ENCODE results near the gene GNA15. TPM values are rescaled to one million over a fixed set of nuclear protein-coding genes. Genes with fewer than 3 reads are reported as not detected.

Gene GNA15
- total and polyA plus RNA-seq, 2 experiments from 2014 or later, result 0.29 to 1.5 TPM

DNA sequence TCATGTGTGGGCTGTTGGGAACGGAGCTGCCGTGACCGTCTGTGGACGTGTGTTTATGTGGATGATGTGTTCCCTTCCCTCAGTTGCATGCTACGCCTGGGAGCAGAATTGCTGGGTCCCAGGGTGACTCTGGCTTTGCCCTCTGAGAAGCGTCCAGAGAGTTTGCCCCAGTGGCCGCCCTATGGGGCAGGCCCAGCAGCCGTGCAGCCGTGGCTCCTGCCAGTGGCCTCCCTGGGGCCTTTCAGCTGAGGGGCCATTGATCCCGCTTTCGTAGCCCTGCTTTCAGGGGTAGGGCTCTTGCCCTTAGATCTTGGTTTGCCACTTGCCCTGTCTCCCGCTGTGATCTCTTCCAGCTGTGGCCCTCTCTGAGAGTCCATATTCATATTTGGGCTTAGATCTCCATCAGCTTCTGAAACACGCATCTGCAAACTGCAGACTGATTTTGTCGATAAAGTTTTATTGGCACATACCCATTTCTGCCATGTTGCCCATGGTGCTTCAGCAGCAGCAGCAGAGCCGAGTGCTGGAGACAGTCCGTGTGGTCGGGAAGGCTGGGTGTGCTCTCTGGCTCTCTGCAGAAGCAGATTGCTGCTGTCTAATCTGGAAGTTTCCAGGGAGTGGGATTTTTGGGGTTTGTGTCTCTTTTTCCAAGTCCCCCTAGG, 24.1 kb upstream of the GNA15 start:
- WGBS (ENCODE audit: low lambda C conversion rate, missing lambda C conversion rate), result 96% methylated on average over 17 of the region's 17 CpGs
- H3K79me2 ChIP-seq, result peaks cover 80% of the 10 kb centered on the region

DNA sequence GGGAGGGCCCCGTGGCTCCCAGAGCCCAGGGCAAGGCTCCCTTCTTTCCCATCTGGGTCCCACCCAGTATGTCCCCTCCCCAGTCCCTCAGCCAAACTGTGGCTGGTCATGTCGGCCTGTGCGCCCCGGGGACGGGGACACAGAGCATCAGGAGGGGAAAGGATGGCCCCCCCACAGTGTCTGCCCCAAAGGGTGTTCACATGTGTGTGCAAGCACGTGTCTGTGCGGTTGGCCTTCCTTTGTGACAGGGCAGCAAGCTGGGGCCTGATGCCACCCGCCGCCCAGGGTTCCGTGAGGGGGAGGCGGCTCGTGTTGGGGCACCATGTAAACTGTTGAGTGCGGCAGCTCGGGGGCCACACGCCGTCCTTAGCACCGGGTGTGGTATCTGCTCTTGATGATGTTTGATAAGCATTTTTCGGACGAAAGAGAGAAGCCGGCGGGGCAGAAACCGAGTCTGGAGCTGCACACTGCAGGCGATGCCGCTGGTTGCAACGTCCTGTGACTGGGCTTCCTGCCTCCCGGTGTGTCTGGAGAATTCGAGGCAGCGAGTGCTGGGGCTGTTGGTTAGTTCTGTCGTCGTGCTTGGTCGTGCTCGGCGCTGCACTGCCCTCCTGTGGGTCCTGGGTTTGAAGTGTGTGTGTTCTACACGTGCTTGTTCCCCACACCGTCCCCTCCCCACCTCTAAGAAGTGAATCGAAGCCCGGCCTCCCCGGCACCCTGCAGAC, 23.3 kb upstream of the GNA15 start:
- Histone ChIP-seq H3K27ac (no peak overlapping the region), H3K9me2 (replicated peaks; ENCODE audit: insufficient read depth) (no peaks in the 10 kb centered on the region), H4K20me1 (ENCODE audit: insufficient read depth, poor library complexity, severe bottlenecking) (peaks cover 66% of the 10 kb centered on the region), H3K27me3 (no peaks in the 10 kb centered on the region), H3K4me3 (no peak overlapping the region), H3K9me3 (ENCODE audit: low read depth) (no peaks in the 10 kb centered on the region), H3K36me3 (replicated peaks; ENCODE audit: insufficient read depth, low read depth) (no peaks in the 10 kb centered on the region), H3K4me2 (no peak overlapping the region), H2AFZ (no peak overlapping the region), H3K4me1 (ENCODE audit: insufficient read depth) (peaks cover 9% of the 10 kb centered on the region), H3K79me2 (peaks cover 72% of the 10 kb centered on the region)
- no peak for DNase-seq (ENCODE audit: low spot score)
- TF ChIP-seq EZH2 (IDR thresholded peaks at IDR 0.05; ENCODE audit: borderline replicate concordance) (no peak), EZH2phosphoT487 (IDR thresholded peaks at IDR 0.05; ENCODE audit: low read depth, severe bottlenecking, unreplicated experiment) (no peak)
- TF ChIP-seq, protein P1, sequence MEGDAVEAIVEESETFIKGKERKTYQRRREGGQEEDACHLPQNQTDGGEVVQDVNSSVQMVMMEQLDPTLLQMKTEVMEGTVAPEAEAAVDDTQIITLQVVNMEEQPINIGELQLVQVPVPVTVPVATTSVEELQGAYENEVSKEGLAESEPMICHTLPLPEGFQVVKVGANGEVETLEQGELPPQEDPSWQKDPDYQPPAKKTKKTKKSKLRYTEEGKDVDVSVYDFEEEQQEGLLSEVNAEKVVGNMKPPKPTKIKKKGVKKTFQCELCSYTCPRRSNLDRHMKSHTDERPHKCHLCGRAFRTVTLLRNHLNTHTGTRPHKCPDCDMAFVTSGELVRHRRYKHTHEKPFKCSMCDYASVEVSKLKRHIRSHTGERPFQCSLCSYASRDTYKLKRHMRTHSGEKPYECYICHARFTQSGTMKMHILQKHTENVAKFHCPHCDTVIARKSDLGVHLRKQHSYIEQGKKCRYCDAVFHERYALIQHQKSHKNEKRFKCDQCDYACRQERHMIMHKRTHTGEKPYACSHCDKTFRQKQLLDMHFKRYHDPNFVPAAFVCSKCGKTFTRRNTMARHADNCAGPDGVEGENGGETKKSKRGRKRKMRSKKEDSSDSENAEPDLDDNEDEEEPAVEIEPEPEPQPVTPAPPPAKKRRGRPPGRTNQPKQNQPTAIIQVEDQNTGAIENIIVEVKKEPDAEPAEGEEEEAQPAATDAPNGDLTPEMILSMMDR (IDR thresholded peaks at IDR 0.05; ENCODE audit: poor library complexity), result no peak
- 88% methylated on average over 38 of the region's 38 CpGs for WGBS (ENCODE audit: low lambda C conversion rate, missing lambda C conversion rate)

More for the DNA sequence above, 24.1 kb upstream of the GNA15 start:
- Histone ChIP-seq H3K9me2 (replicated peaks; ENCODE audit: insufficient read depth) (no peaks in the 10 kb centered on the region), H3K27ac (no peak overlapping the region), H3K9me3 (ENCODE audit: low read depth) (no peaks in the 10 kb centered on the region), H3K36me3 (replicated peaks; ENCODE audit: insufficient read depth, low read depth) (no peaks in the 10 kb centered on the region), H3K27me3 (no peaks in the 10 kb centered on the region), H4K20me1 (ENCODE audit: insufficient read depth, poor library complexity, severe bottlenecking) (peaks cover 74% of the 10 kb centered on the region), H3K4me3 (no peak overlapping the region), H3K4me1 (ENCODE audit: insufficient read depth) (peaks cover 17% of the 10 kb centered on the region), H3K4me2 (no peak overlapping the region), H2AFZ (no peak overlapping the region)
- no peak for DNase-seq (ENCODE audit: low spot score)
- no peak for TF ChIP-seq EZH2phosphoT487 (IDR thresholded peaks at IDR 0.05; ENCODE audit: low read depth, severe bottlenecking, unreplicated experiment)
- no peak for TF ChIP-seq EZH2 (IDR thresholded peaks at IDR 0.05; ENCODE audit: borderline replicate concordance)
- TF ChIP-seq, protein P1 (IDR thresholded peaks at IDR 0.05; ENCODE audit: poor library complexity), result no peak

DNA sequence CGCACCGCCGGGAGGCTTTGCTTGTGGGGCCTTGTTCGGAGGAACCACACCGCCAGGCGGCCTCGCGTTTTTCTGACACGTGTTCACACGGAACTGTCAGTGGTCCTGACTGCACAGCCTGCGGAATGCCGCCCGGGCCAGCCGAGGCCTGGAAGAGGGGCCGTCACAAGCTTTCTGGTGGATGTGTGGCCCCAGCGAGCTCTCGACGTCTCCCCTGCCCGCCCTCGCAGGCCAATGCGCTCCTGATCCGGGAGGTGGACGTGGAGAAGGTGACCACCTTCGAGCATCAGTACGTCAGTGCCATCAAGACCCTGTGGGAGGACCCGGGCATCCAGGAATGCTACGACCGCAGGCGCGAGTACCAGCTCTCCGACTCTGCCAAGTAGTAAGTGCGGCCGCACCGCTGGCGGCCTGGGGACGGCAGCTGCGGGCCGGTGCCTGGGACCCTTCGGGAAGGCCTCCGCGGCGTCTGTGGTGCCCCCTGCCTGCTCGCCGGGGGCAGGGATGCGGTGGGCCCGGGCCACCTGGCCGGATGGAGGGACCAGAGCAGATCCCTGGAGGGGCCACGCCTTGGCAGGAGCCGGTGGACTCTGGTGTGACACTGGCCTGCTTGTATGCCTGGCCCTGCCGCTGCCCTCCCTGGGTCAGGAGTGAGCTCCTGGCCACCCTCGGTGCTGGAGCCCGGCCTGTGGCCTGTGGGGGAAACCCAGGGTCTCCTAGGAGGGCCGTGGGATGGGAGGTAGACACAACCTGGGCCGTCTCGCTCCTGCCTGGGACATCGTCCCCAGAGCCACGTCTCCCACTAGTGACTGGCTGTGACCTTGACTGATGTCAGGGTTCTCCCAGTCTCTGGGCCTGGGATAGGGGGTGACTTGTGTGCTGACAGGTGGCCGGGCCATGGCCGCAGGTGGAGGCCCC, 22.5 kb upstream of the GNA15 start:
- Histone ChIP-seq H4K20me1 (ENCODE audit: insufficient read depth, poor library complexity, severe bottlenecking) (peaks cover 57% of the 10 kb centered on the region), H3K4me2 (no peak overlapping the region), H3K36me3 (replicated peaks; ENCODE audit: insufficient read depth, low read depth) (no peaks in the 10 kb centered on the region), H3K79me2 (peaks cover 64% of the 10 kb centered on the region), H3K27me3 (no peaks in the 10 kb centered on the region), H2AFZ (no peak overlapping the region), H3K27ac (no peak overlapping the region), H3K4me1 (ENCODE audit: insufficient read depth) (peaks cover under 1% of the 10 kb centered on the region), H3K9me2 (replicated peaks; ENCODE audit: insufficient read depth) (no peaks in the 10 kb centered on the region), H3K4me3 (no peak overlapping the region), H3K9me3 (ENCODE audit: low read depth) (no peaks in the 10 kb centered on the region)
- DNase-seq (ENCODE audit: low spot score), result no peak
- WGBS (ENCODE audit: low lambda C conversion rate, missing lambda C conversion rate), result 95% methylated on average over 58 of the region's 59 CpGs
- TF ChIP-seq EZH2 (IDR thresholded peaks at IDR 0.05; ENCODE audit: borderline replicate concordance), result no peak
- TF ChIP-seq EZH2phosphoT487 (IDR thresholded peaks at IDR 0.05; ENCODE audit: low read depth, severe bottlenecking, unreplicated experiment), result no peak
- TF ChIP-seq, protein P1 (IDR thresholded peaks at IDR 0.05; ENCODE audit: poor library complexity), result no peak
